NCI-H82 (cell line): ENCODE data around the gene RIMS4.

Source experiments
- DNase-seq: peaks from one replicate; lab custom pipeline; 2025; lab: John Stamatoyannopoulos, UW

The RIMS4 gene

GRCh38 chr20:44762466-44763140 is 47.7 kb downstream of the RIMS4 start:
- DNase-seq: peak; percentile 18

DNA sequence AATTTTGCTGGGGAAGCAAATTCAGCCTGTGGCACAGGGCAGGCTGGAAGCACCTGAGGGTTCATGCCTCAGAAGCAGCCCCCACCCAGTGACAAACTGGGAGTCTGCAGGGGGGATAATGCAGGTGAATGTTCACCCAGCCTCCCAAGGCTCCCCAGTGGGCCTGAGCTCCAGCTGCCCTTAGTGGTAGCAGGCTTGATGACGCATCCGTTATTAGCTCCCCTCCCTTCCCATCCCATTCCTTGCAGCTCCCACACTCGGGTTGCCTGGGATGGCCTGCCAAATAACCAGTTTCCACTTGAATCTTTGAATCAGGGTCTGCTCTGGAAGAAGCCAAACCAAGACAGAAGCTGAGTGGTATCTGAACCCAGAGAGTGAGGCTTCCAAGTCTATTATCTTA is 48.9 kb downstream of the RIMS4 start:
- DNase-seq: no peak

GRCh38 chr20:44759595-44759994 is 50.8 kb downstream of the RIMS4 start:
- DNase-seq: no peak

DNA sequence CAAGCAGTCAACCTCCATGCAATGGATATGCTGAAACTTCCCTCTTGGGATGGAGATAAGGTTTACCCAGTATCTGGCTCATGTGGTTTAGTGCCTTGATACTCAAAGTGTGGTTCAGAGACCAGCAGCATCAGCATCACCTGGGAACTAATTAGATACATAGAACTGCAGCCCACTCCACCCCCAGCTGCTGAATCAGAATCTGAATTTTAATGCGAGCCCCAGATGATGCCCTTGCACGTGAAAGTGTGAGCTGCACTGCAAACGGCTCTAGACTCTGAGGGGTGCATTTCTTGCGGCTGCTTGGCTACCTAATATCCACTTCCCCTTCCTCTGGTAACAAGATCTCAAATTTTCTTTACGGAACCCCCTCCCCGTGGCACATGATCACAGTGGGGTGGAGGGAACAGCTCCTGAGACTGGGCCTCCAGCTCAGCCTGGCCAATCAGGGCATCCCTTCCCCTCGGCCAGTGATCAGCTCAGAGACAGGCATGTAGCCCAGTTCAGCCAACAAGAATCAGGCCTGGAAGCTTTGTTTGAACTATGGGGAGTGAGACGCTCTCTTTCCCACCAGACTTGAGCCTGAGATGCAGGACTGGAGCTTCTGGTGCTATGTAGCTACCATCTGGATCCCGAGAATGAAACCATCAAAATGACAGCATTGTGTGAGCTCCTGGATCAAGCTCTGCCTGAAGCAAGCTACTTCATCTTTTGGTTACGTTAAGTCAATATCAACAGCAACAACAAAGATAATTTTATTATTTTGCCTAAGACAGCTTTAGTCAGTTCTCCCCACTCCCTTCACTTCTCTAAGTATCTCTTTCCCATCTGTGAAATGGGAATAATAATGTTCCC is 51.9 kb downstream of the RIMS4 start:
- no peak for DNase-seq

GRCh38 chr20:44756956-44757355 is 53.4 kb downstream of the RIMS4 start:
- no peak for DNase-seq

DNA sequence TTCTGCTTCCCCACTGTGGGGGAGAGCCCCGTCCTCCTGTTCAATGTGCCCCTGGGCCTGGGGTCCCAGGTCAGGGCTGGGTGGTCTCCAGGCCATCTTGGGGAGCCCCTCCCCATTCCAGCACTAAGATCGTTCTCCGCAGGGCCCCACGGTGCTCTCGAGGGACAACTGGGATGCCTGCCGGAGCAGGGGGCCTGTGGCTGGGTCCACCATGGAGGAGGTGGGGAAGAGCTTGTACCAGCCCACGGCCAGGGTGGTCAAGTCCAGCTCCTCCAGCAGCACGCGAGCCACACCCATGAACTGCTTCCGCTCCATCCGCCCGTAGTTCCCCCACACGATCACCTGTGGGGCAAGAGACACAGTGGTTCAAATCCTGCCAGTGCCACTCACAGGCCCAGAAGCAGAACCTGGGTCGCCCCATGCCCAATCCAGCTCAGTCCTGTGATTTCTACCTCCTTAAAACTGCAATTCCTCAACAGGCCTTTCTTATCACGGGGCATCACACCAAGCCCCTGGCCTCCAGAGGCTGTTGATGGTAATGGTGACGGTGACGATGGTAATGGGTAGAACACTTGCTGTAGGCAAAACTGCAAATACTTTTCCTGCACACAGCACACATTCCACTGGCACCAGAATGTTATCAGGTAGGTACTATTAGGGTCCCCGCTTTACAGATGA is 54.2 kb downstream of the RIMS4 start:
- no peak for DNase-seq

- no peak for DNase-seq
Observed at GRCh38 chr20:44754554-44754953, 55.8 kb downstream of the RIMS4 start.

DNA sequence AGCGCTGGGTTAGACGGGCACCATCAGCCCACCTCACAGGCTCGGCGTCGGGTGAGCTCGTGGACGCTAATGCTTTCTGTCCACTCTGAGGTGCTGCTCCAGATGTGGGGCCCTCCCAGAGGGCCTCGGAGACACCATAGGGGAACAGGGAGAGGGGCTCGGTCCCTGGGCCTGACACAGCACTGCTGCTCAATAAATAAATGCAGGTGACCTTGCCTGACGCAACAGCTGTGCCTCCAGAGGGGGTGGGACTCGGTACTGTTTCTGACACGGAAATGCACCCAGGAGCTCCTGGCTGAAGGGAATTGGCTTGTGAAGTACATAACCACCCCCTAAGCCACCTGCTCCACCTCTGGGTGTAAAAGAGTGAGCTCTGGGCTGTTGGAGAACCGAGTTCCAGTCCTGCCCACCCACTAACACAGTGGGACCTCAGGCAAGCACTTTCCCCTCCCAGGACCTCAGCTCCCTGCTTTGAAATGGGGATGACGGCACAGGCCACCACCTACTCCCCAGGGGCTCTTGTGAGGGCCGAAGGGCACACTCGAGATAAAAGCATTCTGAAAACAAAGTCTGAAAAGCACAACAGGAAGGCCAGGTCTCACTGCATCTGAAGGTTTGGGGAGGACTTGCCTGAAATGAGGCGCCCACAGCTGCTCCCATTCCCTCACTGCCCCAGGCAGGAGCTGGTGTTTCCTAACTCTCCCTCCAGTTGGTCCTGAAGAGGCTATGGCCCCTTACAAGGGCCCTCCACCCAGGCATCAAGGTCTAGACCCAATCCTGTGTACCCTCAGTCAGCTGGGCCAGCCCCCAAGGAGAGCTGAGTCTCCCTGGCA is 58.0 kb downstream of the RIMS4 start:
- DNase-seq: no peak

GRCh38 chr20:44750081-44750805 is 60.1 kb downstream of the RIMS4 start:
- DNase-seq: no peak

DNA sequence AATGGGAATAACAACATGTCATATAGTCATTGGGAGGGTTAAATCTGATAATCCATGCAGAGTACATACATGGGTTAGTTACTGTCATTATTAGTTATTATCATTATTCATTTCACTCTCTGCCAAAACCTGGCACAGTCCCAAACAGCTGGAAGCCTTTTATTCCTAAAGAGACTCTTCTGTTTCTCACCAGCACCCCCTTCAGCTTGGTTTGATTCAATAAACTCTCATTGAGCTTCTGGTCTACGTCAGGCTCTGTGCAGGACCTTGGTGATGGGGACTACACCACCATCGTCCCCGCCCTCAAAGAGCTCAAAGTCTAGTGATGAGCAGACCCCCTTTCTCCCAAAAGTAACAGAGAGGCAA is 62.4 kb downstream of the RIMS4 start:
- peak; percentile 35 for DNase-seq

GRCh38 chr20:44747166-44748004 is 63.0 kb downstream of the RIMS4 start:
- DNase-seq: peak; percentile 92

DNA sequence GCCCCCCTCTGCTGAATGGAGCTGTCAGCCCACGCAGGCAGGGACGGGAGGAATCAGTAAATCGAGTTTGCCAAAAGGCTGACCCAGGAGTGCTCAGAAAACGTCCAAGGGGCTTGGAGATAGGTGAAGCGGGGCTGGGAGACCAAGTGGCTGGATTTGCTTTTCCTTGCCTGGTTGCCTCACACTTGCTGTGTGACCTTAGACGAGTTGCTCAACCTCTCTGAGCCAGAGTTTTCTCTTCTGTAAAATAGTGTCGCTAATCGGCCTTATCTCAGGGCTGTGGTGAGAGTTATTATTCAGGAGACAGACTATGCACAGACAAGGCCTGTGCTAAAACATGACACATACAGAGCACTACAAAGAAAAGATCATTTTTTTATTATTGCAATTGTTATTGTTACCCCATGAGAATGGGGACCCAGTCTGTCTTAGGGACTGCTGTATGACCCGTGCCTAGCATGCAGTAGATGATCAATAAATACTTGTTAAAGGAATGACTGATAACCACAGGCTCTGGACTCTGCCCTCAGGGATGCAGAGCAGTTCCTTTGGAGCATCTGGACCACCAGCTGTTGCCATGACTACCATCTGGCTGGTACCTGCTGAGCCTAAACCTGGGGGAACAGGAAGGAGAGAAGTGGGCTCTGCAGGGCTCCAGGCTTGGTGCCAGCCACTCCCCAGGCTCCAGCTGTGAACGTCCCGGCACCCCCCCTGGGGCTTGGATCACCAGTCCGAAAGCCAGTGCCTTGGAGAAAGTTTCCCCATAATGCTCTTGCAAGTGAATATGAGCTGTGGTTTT is 63.8 kb downstream of the RIMS4 start:
- peak; percentile 41 for DNase-seq

GRCh38 chr20:44745598-44746366 is 64.6 kb downstream of the RIMS4 start, which contains the start of gene KCNK15:
TSS of gene KCNK15 (plus strand) at chr20:44745865. CDS start at chr20:44745911, 46 bp downstream.
- DNase-seq: no peak

GRCh38 chr20:44745122-44745597 is 65.2 kb downstream of the RIMS4 start:
- DNase-seq: no peak

GRCh38 chr20:44743916-44744655 is 66.3 kb downstream of the RIMS4 start:
- DNase-seq: peak; percentile 79

- DNase-seq: no peak
Observed at GRCh38 chr20:44743080-44743701, 67.2 kb downstream of the RIMS4 start.
